DND-41 (cell line): ENCODE data around the gene CREB3L4.

Experiments
- EZH2 ChIP-seq: IDR thresholded peaks from 3 replicates; pipeline ENCODE4 v1.6.1; 2012; ENCODE audit warnings: borderline replicate concordance, low read depth, mild to moderate bottlenecking, moderate library complexity, low read length, inconsistent platforms; ENCODE audit not compliant: severe bottlenecking
- TF ChIP-seq, protein P1 (sequence below): IDR thresholded peaks from 2 replicates; pipeline ENCODE4 v1.5.1; 2012; ENCODE audit warnings: borderline replicate concordance, low read length, moderate library complexity, mild to moderate bottlenecking; ENCODE audit not compliant: poor library complexity, severe bottlenecking; ENCODE audit errors: extremely low read depth

DNA sequence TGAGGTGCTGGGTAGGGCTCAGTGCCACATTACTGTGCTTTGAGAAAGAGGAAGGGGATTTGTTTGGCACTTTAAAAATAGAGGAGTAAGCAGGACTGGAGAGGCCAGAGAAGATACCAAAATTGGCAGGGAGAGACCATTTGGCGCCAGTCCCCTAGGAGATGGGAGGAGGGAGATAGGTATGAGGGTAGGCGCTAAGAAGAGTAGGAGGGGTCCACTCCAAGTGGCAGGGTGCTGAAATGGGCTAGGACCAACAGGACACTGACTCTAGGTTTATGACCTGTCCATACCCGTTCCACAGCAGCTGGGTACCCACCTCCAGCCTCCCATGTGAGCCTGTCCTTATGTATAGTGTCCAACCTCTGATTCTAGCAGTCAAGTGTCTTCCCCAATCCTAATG, 8.2 kb upstream of the CREB3L4 start:
- TF ChIP-seq, protein P1, sequence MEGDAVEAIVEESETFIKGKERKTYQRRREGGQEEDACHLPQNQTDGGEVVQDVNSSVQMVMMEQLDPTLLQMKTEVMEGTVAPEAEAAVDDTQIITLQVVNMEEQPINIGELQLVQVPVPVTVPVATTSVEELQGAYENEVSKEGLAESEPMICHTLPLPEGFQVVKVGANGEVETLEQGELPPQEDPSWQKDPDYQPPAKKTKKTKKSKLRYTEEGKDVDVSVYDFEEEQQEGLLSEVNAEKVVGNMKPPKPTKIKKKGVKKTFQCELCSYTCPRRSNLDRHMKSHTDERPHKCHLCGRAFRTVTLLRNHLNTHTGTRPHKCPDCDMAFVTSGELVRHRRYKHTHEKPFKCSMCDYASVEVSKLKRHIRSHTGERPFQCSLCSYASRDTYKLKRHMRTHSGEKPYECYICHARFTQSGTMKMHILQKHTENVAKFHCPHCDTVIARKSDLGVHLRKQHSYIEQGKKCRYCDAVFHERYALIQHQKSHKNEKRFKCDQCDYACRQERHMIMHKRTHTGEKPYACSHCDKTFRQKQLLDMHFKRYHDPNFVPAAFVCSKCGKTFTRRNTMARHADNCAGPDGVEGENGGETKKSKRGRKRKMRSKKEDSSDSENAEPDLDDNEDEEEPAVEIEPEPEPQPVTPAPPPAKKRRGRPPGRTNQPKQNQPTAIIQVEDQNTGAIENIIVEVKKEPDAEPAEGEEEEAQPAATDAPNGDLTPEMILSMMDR = no peak
- no peak for TF ChIP-seq EZH2
